ENCODE results near the gene LRMDA.

LRMDA gene

DNA sequence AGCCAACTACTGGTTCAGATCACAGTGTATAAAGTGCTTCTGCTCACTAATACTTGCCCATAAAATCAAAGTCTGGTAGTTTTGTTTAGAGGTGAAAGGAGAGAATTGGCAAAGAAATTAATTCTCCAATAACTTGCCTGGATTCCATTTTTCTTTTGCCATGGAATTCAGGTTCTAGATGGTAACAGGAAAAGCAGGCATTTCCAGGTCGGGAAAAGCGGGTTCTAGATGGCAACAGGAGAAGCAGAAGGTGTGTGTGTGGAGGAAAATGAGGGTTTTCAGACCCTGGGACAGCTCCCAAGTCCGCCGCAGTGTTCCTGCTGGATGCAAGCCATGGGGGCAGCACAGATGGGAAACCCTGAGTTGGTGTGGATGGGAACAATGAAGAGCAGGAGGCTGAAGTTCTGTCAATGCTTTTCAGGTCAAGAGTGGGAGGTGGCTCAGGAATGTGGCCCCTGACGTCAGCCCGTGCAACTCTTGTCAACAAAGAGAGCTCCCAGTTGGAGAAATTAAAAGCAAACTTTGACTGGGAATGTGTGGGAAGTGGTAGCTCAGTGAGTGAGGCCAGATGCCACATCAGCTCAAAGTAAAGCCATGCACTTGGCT lies 696.7 kb downstream of the LRMDA start:
- no peak for DNase-seq (ENCODE audit: low read depth)
- H3K4me3 ChIP-seq (ENCODE audit: low read depth, low read length): no peak overlapping the region
- TF ChIP-seq, protein P1, sequence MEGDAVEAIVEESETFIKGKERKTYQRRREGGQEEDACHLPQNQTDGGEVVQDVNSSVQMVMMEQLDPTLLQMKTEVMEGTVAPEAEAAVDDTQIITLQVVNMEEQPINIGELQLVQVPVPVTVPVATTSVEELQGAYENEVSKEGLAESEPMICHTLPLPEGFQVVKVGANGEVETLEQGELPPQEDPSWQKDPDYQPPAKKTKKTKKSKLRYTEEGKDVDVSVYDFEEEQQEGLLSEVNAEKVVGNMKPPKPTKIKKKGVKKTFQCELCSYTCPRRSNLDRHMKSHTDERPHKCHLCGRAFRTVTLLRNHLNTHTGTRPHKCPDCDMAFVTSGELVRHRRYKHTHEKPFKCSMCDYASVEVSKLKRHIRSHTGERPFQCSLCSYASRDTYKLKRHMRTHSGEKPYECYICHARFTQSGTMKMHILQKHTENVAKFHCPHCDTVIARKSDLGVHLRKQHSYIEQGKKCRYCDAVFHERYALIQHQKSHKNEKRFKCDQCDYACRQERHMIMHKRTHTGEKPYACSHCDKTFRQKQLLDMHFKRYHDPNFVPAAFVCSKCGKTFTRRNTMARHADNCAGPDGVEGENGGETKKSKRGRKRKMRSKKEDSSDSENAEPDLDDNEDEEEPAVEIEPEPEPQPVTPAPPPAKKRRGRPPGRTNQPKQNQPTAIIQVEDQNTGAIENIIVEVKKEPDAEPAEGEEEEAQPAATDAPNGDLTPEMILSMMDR (conservative IDR thresholded peaks at IDR 0.05; ENCODE audit: low read depth, low read length): no peak

DNA sequence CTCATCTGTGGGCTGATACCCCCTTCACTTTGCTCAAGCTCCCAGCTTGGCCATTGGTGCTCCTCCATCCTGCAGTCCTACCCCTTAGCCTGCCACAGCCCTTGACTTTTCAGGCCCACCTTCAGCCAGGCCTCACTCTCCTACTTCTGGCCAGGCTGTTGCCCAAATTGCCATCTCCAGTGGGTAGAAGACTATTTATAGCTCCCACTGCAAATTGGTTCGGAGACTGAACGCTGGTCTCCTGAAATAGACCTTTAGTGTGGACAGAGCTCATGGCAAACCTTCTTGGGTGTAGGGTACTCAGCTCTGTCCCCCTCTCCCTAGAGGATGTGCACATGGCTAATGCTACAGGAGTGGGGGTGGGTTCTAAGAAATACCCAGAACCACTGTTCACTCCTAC lies 697.8 kb downstream of the LRMDA start:
- no peak overlapping the region for H3K4me3 ChIP-seq (ENCODE audit: low read depth, low read length)
- TF ChIP-seq, protein P1 (conservative IDR thresholded peaks at IDR 0.05; ENCODE audit: low read depth, low read length): no peak
- no peak for DNase-seq (ENCODE audit: low read depth)

DNA sequence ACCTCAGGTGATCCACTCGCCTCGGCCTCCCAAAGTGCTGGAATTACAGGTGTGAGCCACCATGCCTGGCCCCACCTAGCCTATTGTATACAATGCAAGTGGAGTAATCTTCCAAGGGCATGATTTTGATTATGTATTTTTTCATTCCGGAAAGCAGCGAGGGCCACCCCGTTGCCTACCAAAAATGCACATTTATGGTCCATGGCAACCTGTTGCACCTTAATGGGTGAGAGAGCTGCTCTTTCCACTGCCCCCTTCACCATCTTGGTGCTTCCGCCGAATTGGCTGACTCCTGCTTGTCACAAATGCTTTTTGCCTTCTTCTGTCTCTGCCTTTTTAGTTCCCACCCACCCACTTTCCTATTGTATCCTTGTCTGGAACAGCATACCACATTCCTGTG lies 699.5 kb downstream of the LRMDA start:
- TF ChIP-seq, protein P1 (conservative IDR thresholded peaks at IDR 0.05; ENCODE audit: low read depth, low read length): no peak
- no peak for DNase-seq (ENCODE audit: low read depth)
- H3K4me3 ChIP-seq (ENCODE audit: low read depth, low read length): no peak overlapping the region

DNA sequence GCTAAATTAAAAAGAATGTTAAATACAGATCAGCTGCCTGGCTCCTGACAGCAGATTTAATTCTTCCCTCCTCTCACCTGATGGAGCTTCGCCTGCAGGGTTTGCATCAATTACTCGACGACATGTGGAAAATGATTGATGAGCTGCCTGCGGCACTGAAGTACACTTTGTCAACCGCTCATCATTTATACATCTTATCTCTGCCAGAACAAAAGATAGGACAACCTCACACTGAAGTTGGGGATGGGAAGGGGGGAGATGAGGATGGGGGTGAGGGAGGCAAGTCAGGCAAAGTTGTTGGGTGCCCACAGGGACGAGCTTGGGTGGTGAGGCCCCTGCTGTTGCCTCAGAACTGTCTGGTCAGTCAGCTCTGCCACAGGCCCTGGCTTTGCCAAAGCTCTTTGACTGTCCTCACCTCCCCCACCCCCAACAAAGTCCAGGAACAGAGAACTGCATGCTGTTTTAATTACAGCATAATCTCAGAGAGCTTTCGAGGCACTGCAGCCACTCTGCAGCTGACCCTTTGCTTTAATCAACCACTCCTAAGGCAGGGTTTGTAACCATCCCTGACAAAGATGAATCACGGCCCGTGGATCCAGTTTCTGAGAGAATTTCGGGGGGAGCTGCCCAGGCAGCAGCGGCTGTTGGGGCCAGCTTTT lies 702.3 kb downstream of the LRMDA start:
- no peak for DNase-seq (ENCODE audit: low read depth)
- TF ChIP-seq, protein P1 (conservative IDR thresholded peaks at IDR 0.05; ENCODE audit: low read depth, low read length): no peak
- no peak overlapping the region for H3K4me3 ChIP-seq (ENCODE audit: low read depth, low read length)

DNA sequence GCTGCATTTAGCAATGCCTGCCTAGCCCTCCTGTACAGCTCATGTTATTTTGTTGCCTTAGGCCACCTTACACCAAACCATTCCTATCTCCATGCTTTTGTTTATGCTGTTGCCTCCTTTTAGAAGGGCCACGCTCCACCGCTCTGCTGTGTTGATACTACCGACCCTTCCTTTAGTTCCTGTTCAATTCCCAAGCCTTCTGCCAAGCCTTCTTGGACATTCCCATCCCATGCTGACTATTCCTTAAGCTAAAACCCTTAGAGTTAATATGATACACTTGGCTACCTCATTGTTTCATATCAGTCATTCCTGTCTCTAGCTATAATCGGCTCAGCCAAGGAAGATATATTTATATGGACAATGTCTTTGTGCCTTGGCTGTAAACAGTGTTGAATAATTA lies 705.5 kb downstream of the LRMDA start:
- TF ChIP-seq, protein P1 (conservative IDR thresholded peaks at IDR 0.05; ENCODE audit: low read depth, low read length): no peak
- H3K4me3 ChIP-seq (ENCODE audit: low read depth, low read length): no peak overlapping the region
- no peak for DNase-seq (ENCODE audit: low read depth)

DNA sequence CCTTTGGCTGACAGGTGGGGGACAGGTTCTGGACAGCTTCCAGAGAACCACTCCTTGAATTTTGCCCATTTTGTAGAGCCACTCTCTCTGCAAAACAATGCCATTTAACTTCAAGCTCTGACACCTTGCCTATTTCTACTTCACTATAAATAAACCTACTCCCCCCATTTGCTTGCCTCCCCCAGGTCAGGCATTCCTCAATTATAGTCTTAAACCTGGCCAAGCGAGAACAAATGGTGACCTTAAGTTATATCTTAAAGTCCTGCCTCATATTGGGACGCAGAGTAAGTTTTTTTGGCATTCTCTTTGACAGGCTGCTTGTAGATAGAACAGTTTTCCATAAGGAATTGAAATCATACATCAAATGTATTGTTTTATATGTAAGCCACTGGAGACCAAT lies 706.9 kb downstream of the LRMDA start:
- DNase-seq (ENCODE audit: low read depth): no peak
- TF ChIP-seq, protein P1 (conservative IDR thresholded peaks at IDR 0.05; ENCODE audit: low read depth, low read length): no peak
- H3K4me3 ChIP-seq (ENCODE audit: low read depth, low read length): no peak overlapping the region

DNA sequence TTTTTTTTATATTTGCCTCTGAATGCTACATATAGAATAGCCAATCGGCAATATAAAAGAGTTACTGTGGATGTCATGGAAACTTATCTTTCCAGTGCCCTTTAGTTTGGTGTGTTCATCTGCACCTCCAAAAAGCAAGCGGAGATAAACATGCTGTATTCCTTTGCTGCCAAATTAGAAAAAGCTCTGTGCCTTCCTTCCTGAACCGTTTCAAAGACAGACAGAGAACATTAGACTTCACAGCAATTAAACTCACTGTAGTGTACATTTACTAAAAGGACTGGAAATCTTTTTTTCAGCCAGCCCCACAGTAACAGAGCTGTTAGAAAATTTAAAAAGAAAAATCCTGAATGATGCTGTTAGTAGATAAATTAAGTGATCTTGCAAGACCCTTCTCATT lies 707.5 kb downstream of the LRMDA start:
- DNase-seq (ENCODE audit: low read depth): no peak
- H3K4me3 ChIP-seq (ENCODE audit: low read depth, low read length): no peak overlapping the region
- TF ChIP-seq, protein P1 (conservative IDR thresholded peaks at IDR 0.05; ENCODE audit: low read depth, low read length): no peak
